B cell (primary cell): ENCODE results near the gene NGEF. TPM values are rescaled to one million over a fixed set of nuclear protein-coding genes. Genes with fewer than 3 reads are reported as not detected.

Experiments used
- ATAC-seq: fragments of 200-7000 bp; cut with Tn5 transposase; one replicate; pipeline ENCODE4 v1.10.0; 2021; ENCODE audit warnings: low read depth, mild to moderate bottlenecking, moderate number of reproducible peaks, moderate library complexity
- CTCF ChIA-PET: fragments of 350-600 bp; sonication (Branson Sonifier 250); formaldehyde crosslinking; loops from one replicate; lab custom pipeline; 2021; ENCODE audit warnings: antibody characterized with exemption, inconsistent platforms; lab: Charles Lee
- POLR2A ChIA-PET: fragments of 350-600 bp; sonication (Branson Sonifier 250); formaldehyde crosslinking; loops from one replicate; lab custom pipeline; 2021; ENCODE audit warnings: antibody characterized with exemption; lab: Charles Lee
- DNase-seq: peaks from one replicate; pipeline ENCODE4 v3.0.0; 2013
- H2AFZ ChIP-seq: 2 replicates; pipeline ENCODE4 v1.6.1; 2012; ENCODE audit warnings: mild to moderate bottlenecking, low read depth, low read length; ENCODE audit not compliant: insufficient read depth, poor library complexity, severe bottlenecking
- H3K27ac ChIP-seq, 2 donors: 1 replicate in 1 of 2; 2 replicates in 1 of 2; pipeline ENCODE4 v1.5.1; 2012 to 2013; ENCODE audit warnings: low read length in 2 of 2, mild to moderate bottlenecking in 2 of 2, moderate library complexity in 1 of 2
- H3K27me3 ChIP-seq, 4 experiments: fragments of 200-600 bp in 1 of 4; sonication (generic) in 1 of 4; replicated peaks in 1 of 4; 1 replicate in 2 of 4; 2 replicates in 2 of 4; pipeline versions ENCODE4 v1.6.1 to v1.7.0; 2013 to 2016; ENCODE audit warnings: low read length in 3 of 4, mild to moderate bottlenecking in 2 of 4, mixed read lengths in 1 of 4, moderate library complexity in 1 of 4; ENCODE audit not compliant: insufficient read depth in 4 of 4, control insufficient read depth in 3 of 4; ENCODE audit errors: control extremely low read depth in 1 of 4
- H3K36me3 ChIP-seq, 2 experiments: replicated peaks in 1 of 2; 1 replicate in 1 of 2; 2 replicates in 1 of 2; pipeline versions ENCODE4 v1.6.1 to v1.7.1; 2013; ENCODE audit warnings: low read length in 1 of 2; ENCODE audit not compliant: insufficient read depth in 2 of 2, control insufficient read depth in 1 of 2; ENCODE audit errors: control extremely low read depth in 1 of 2, extremely low read depth in 1 of 2
- H3K4me1 ChIP-seq, 2 donors: fragments of 200-600 bp in 1 of 2; sonication (generic) in 1 of 2; 1 replicate in 1 of 2; 2 replicates in 1 of 2; pipeline versions ENCODE4 v1.5.1 to v1.6.1; 2013 to 2017; ENCODE audit warnings: low read length in 2 of 2; ENCODE audit not compliant: control insufficient read depth in 2 of 2, insufficient read depth in 2 of 2
- H3K4me2 ChIP-seq: replicated peaks from 2 replicates; pipeline ENCODE3; 2012; ENCODE audit warnings: mild to moderate bottlenecking, low read depth, low read length; ENCODE audit not compliant: poor library complexity, severe bottlenecking
- H3K4me3 ChIP-seq, 5 experiments: fragments of 200-600 bp in 1 of 5; sonication (generic) in 1 of 5; 1 replicate in 3 of 5; 2 replicates in 2 of 5; pipeline versions ENCODE4 v1.5.1 to v1.7.0; 2011 to 2016; ENCODE audit warnings: low read length in 4 of 5, mild to moderate bottlenecking in 4 of 5, low read depth in 2 of 5, control low read depth in 1 of 5, moderate library complexity in 1 of 5; ENCODE audit not compliant: insufficient read depth in 1 of 5; ENCODE audit errors: control extremely low read depth in 1 of 5, extremely low read depth in 1 of 5
- H3K79me2 ChIP-seq: fragments of 200-600 bp; sonication (generic); one replicate; pipeline ENCODE4 v1.6.0; 2016; ENCODE audit warnings: low read length; ENCODE audit not compliant: control insufficient read depth, insufficient read depth
- H3K9ac ChIP-seq: fragments of 200-600 bp; sonication (generic); 2 replicates; pipeline ENCODE4 v1.6.1; 2017; ENCODE audit warnings: mild to moderate bottlenecking, low read length, moderate library complexity
- H3K9me3 ChIP-seq, 3 donors: one replicate each; pipeline versions ENCODE4 v1.6.1 to v1.7.1; 2013; ENCODE audit warnings: low read length in 2 of 3; ENCODE audit not compliant: control insufficient read depth in 2 of 3, insufficient read depth in 1 of 3; ENCODE audit errors: control extremely low read depth in 1 of 3
- H4K20me1 ChIP-seq: 2 replicates; pipeline ENCODE4 v1.6.0; 2012; ENCODE audit warnings: mild to moderate bottlenecking, low read length; ENCODE audit not compliant: insufficient read depth, control insufficient read depth, poor library complexity, severe bottlenecking
- H3K27ac Mint-ChIP-seq: one replicate; pipeline ENCODE4 v1.8.0; 2021; ENCODE audit warnings: mixed read lengths
- H3K27me3 Mint-ChIP-seq: one replicate; pipeline ENCODE4 v1.8.0; 2021; ENCODE audit warnings: mixed read lengths
- H3K4me1 Mint-ChIP-seq: one replicate; pipeline ENCODE4 v1.8.0; 2021; ENCODE audit warnings: mixed read lengths
- H3K4me3 Mint-ChIP-seq: one replicate; pipeline ENCODE4 v1.8.0; 2021; ENCODE audit warnings: mixed read lengths
- H3K9me3 Mint-ChIP-seq: one replicate; pipeline ENCODE4 v1.8.0; 2022; ENCODE audit warnings: mixed read lengths; ENCODE audit not compliant: insufficient read depth
- CTCF ChIP-seq: fragments of 200-600 bp; IDR thresholded peaks from one replicate; pipeline ENCODE4 v1.8.0; 2022; ENCODE audit warnings: antibody characterized with exemption, mild to moderate bottlenecking
- EZH2 ChIP-seq: IDR thresholded peaks from 2 replicates; pipeline ENCODE4 v1.6.1; 2012; ENCODE audit warnings: borderline replicate concordance, low read depth, mild to moderate bottlenecking, moderate library complexity, low read length; ENCODE audit not compliant: insufficient read depth, poor library complexity, severe bottlenecking
- WGBS: methylation state at CpG from one replicate; pipeline ENCODE4 v1.1.5; 2013; ENCODE audit warnings: missing lambda C conversion rate; ENCODE audit not compliant: insufficient coverage; 5-methylcytosine and 5-hydroxymethylcytosine counted together
- intact Hi-C: fragments of 100-400 bp; cut with micrococcal nuclease; formaldehyde crosslinking; loops from one replicate; pipeline ENCODE4 v1.10.0; 2022
- polyA plus RNA-seq: library from polyadenylated mRNA; depleted of rRNA; stranded (reverse); fragments of >200 nt; gene quantifications from 2 replicates; pipeline ENCODE4 v1.2.3, GENCODE V29; 2012
- total RNA-seq, 2 donors: library from RNA; stranded (reverse); fragments of 120-200 nt in 1 of 2; gene quantifications; 1 replicate in 1 of 2; 2 replicates in 1 of 2; pipeline versions ENCODE4 v1.2.3 to v1.2.4, GENCODE V29; 2013 to 2022

NGEF gene
- total and polyA plus RNA-seq, 2 donors (not counting 1 experiment from before 2014, with no cell fraction given), result not detected

- Histone ChIP-seq H3K9me3 (peaks cover 0 to 5% (median 0%) of the 10 kb centered on the region in 3 donors), H3K4me3 (peak overlapping the region in 3 of 5 experiments; percentile 30 to 55 (median 53)), H3K27ac (no peak overlapping the region), H2AFZ (peak overlapping the region; percentile 49), H3K4me1 (peaks cover 11 to 20% of the 10 kb centered on the region in 2 donors), H3K4me2 (peak overlapping the region; percentile 87), H3K9ac (peak overlapping the region; percentile 55), H3K27me3 (peaks cover 0 to 24% (median 7%) of the 10 kb centered on the region in 4 experiments), H3K36me3 (no peaks in the 10 kb centered on the region), H3K79me2 (no peaks in the 10 kb centered on the region), H4K20me1 (no peaks in the 10 kb centered on the region)
- ATAC-seq, result peak; percentile 12
- Mint-ChIP-seq H3K4me3 (peak overlapping the region; percentile 79), H3K27ac (no peak overlapping the region), H3K9me3 (no peaks in the 10 kb centered on the region), H3K27me3 (peaks cover 12% of the 10 kb centered on the region), H3K4me1 (peaks cover 15% of the 10 kb centered on the region)
- CTCF ChIA-PET, result no interaction called here
- intact Hi-C loops, result no loop called here
- DNase-seq, result peak; percentile 29
- 20% methylated on average over 26 of the region's 37 CpGs for WGBS
- POLR2A ChIA-PET, result no interaction called here
- TF ChIP-seq EZH2, result no peak
- no peak for TF ChIP-seq CTCF
Observed at GRCh38 chr2:232875256-232876121, 137.6 kb downstream of the NGEF start.

GRCh38 chr2:232874677-232875223, 138.3 kb downstream of the NGEF start:
- peaks cover 0 to 24% (median 7%) of the 10 kb centered on the region in 4 experiments for H3K27me3 ChIP-seq
- WGBS, result 96% methylated on average over 13 of the region's 16 CpGs
- CTCF ChIA-PET, result interaction anchor here (1.4 kb wide), 1 partner anchor 376 kb away, joined by 3 read pairs; the partner anchor contains the start of gene ATG16L1

More at GRCh38 chr2:232874677-232875223, 138.3 kb downstream of the NGEF start:
- H3K9me3 Mint-ChIP-seq, result no peaks in the 10 kb centered on the region
- peaks cover 12% of the 10 kb centered on the region for H3K27me3 Mint-ChIP-seq
- H3K27ac Mint-ChIP-seq, result no peak overlapping the region
- H3K4me3 Mint-ChIP-seq, result peak overlapping the region; percentile 79
- Histone ChIP-seq H4K20me1 (no peaks in the 10 kb centered on the region), H3K4me1 (peaks cover 11 to 20% of the 10 kb centered on the region in 2 donors), H3K27ac (no peak overlapping the region), H3K36me3 (no peaks in the 10 kb centered on the region), H3K4me2 (no peak overlapping the region), H2AFZ (no peak overlapping the region), H3K9me3 (peaks cover 0 to 5% (median 0%) of the 10 kb centered on the region in 3 donors), H3K9ac (no peak overlapping the region), H3K79me2 (no peaks in the 10 kb centered on the region), H3K4me3 (no peak overlapping the region)
- peaks cover 15% of the 10 kb centered on the region for H3K4me1 Mint-ChIP-seq
- DNase-seq, result no peak
- POLR2A ChIA-PET, result no interaction called here
- intact Hi-C loops, result no loop called here
- ATAC-seq, result no peak
- no peak for TF ChIP-seq CTCF
- TF ChIP-seq EZH2, result no peak
